ENCODE results near the gene GPHN.

- TF ChIP-seq POLR2AphosphoS5 (IDR thresholded peaks at IDR 0.05) (no peak), CTCF (IDR thresholded peaks at IDR 0.05) (no peak), POLR2A (IDR thresholded peaks at IDR 0.05) (no peak), EP300 (IDR thresholded peaks at IDR 0.05) (no peak)
Measured at GRCh38 chr14:67228325-67228984, 720.5 kb downstream of the GPHN start.

Data from upper lobe of left lung (tissue), 4 donors.